ENCODE data around the gene ABCA13. TPM values are rescaled to one million over a fixed set of nuclear protein-coding genes. Genes with fewer than 3 reads are reported as not detected.

The ABCA13 gene
- total and polyA plus RNA-seq, 2 donors from 2014 or later = 0.62 to 6.0 TPM

- H3K36me3 ChIP-seq (ENCODE audit: control insufficient read depth in 2 of 3, insufficient read depth in 3 of 3, low read length in 3 of 3) = no peaks in the 10 kb centered on the region
- no peak for DNase-seq
- H3K27ac ChIP-seq (ENCODE audit: low read depth in 2 of 2, low read length in 2 of 2) = no peak overlapping the region
- intact Hi-C loops (cut with DNase I) = no loop called here
- no peaks in the 10 kb centered on the region for H3K4me1 ChIP-seq (ENCODE audit: control insufficient read depth in 2 of 3, insufficient read depth in 2 of 3, low read depth in 1 of 3, low read length in 3 of 3)
- H3K4me3 ChIP-seq (ENCODE audit: low read length in 3 of 3) = no peak overlapping the region
- H3K27me3 ChIP-seq (ENCODE audit: control insufficient read depth, insufficient read depth, low read length) = no peaks in the 10 kb centered on the region
- FAIRE-seq = no peak
- no peaks in the 10 kb centered on the region for H3K9me3 ChIP-seq (ENCODE audit: control insufficient read depth in 2 of 3, insufficient read depth in 1 of 3, low read length in 3 of 3)
- H3K9ac ChIP-seq (ENCODE audit: low read length in 3 of 3) = no peak overlapping the region
- no peak for TF ChIP-seq CTCF (IDR thresholded peaks at IDR 0.05; ENCODE audit: borderline replicate concordance, extremely low read depth, insufficient read depth)
Observed at GRCh38 chr7:48466713-48467112, 295.5 kb downstream of the ABCA13 start.

GRCh38 chr7:48471196-48471595 is 299.9 kb downstream of the ABCA13 start:
- TF ChIP-seq CTCF (IDR thresholded peaks at IDR 0.05; ENCODE audit: borderline replicate concordance, extremely low read depth, insufficient read depth) = no peak
- no peak overlapping the region for H3K9ac ChIP-seq (ENCODE audit: low read length in 3 of 3)
- no peak overlapping the region for H3K27ac ChIP-seq (ENCODE audit: low read depth in 2 of 2, low read length in 2 of 2)
- peaks cover 0 to 2% (median 0%) of the 10 kb centered on the region in 3 donors for H3K9me3 ChIP-seq (ENCODE audit: control insufficient read depth in 2 of 3, insufficient read depth in 1 of 3, low read length in 3 of 3)
- no peak overlapping the region for H3K4me3 ChIP-seq (ENCODE audit: low read length in 3 of 3)
- H3K4me1 ChIP-seq (ENCODE audit: control insufficient read depth in 2 of 3, insufficient read depth in 2 of 3, low read depth in 1 of 3, low read length in 3 of 3) = no peaks in the 10 kb centered on the region
- no peaks in the 10 kb centered on the region for H3K36me3 ChIP-seq (ENCODE audit: control insufficient read depth in 2 of 3, insufficient read depth in 3 of 3, low read length in 3 of 3)
- H3K27me3 ChIP-seq (ENCODE audit: control insufficient read depth, insufficient read depth, low read length) = no peaks in the 10 kb centered on the region
- intact Hi-C loops (cut with DNase I) = no loop called here
- peak in 1 of 5 donors; percentile 12 for DNase-seq
- no peak for FAIRE-seq

GRCh38 chr7:48472640-48473039 is 301.4 kb downstream of the ABCA13 start:
- no peak for FAIRE-seq
- no peak overlapping the region for H3K9ac ChIP-seq (ENCODE audit: low read length in 3 of 3)
- DNase-seq = no peak
- peaks cover 0 to 2% (median 0%) of the 10 kb centered on the region in 3 donors for H3K9me3 ChIP-seq (ENCODE audit: control insufficient read depth in 2 of 3, insufficient read depth in 1 of 3, low read length in 3 of 3)
- no peak overlapping the region for H3K27ac ChIP-seq (ENCODE audit: low read depth in 2 of 2, low read length in 2 of 2)
- H3K27me3 ChIP-seq (ENCODE audit: control insufficient read depth, insufficient read depth, low read length) = no peaks in the 10 kb centered on the region
- no peak overlapping the region for H3K4me3 ChIP-seq (ENCODE audit: low read length in 3 of 3)
- H3K36me3 ChIP-seq (ENCODE audit: control insufficient read depth in 2 of 3, insufficient read depth in 3 of 3, low read length in 3 of 3) = no peaks in the 10 kb centered on the region
- H3K4me1 ChIP-seq (ENCODE audit: control insufficient read depth in 2 of 3, insufficient read depth in 2 of 3, low read depth in 1 of 3, low read length in 3 of 3) = no peaks in the 10 kb centered on the region
- TF ChIP-seq CTCF (IDR thresholded peaks at IDR 0.05; ENCODE audit: borderline replicate concordance, extremely low read depth, insufficient read depth) = no peak
- intact Hi-C loops (cut with DNase I) = no loop called here

- intact Hi-C loops (cut with DNase I) = no loop called here
- Histone ChIP-seq H3K27me3 (ENCODE audit: control insufficient read depth, insufficient read depth, low read length) (no peaks in the 10 kb centered on the region), H3K4me1 (ENCODE audit: control insufficient read depth in 2 of 3, insufficient read depth in 2 of 3, low read depth in 1 of 3, low read length in 3 of 3) (no peaks in the 10 kb centered on the region), H3K9ac (ENCODE audit: low read length in 3 of 3) (no peak overlapping the region), H3K9me3 (ENCODE audit: control insufficient read depth in 2 of 3, insufficient read depth in 1 of 3, low read length in 3 of 3) (peaks cover 0 to 2% (median 0%) of the 10 kb centered on the region in 3 donors), H3K36me3 (ENCODE audit: control insufficient read depth in 2 of 3, insufficient read depth in 3 of 3, low read length in 3 of 3) (no peaks in the 10 kb centered on the region), H3K27ac (ENCODE audit: low read depth in 2 of 2, low read length in 2 of 2) (no peak overlapping the region), H3K4me3 (ENCODE audit: low read length in 3 of 3) (no peak overlapping the region)
- FAIRE-seq = no peak
- no peak for TF ChIP-seq CTCF (IDR thresholded peaks at IDR 0.05; ENCODE audit: borderline replicate concordance, extremely low read depth, insufficient read depth)
- DNase-seq = no peak
Observed at GRCh38 chr7:48473205-48473865, 302.1 kb downstream of the ABCA13 start.
